Measurements from ENCODE around the gene TRIP4.

The TRIP4 gene

GRCh38 chr15:64429448-64429847, 41.8 kb downstream of the TRIP4 start:
- TF ChIP-seq CTCF (IDR thresholded peaks at IDR 0.05) = no peak

GRCh38 chr15:64430000-64430735, 42.5 kb downstream of the TRIP4 start:
- no peak for TF ChIP-seq CTCF (IDR thresholded peaks at IDR 0.05)

- TF ChIP-seq CTCF (IDR thresholded peaks at IDR 0.05) = no peak
Measured at GRCh38 chr15:64437982-64438381, 50.3 kb downstream of the TRIP4 start.

- TF ChIP-seq CTCF (IDR thresholded peaks at IDR 0.05) = no peak
Measured at GRCh38 chr15:64438653-64439447, 51.2 kb downstream of the TRIP4 start.

- TF ChIP-seq CTCF (IDR thresholded peaks at IDR 0.05) = no peak
Measured at GRCh38 chr15:64441852-64442251, 54.2 kb downstream of the TRIP4 start.

GRCh38 chr15:64443016-64443415, 55.4 kb downstream of the TRIP4 start:
- no peak for TF ChIP-seq CTCF (IDR thresholded peaks at IDR 0.05)

- TF ChIP-seq CTCF (IDR thresholded peaks at IDR 0.05) = no peak
Measured at GRCh38 chr15:64443747-64444621, 56.3 kb downstream of the TRIP4 start.
